AG10803 (cell line): Measurements from ENCODE around the gene DMPK.

ENCODE experiments used
- DNase-seq: peaks from one replicate; pipeline ENCODE4 v3.0.0; 2010; ENCODE audit warnings: low read depth
- H3K4me3 ChIP-seq: 2 replicates; pipeline ENCODE4 v1.5.1; 2011; ENCODE audit warnings: mild to moderate bottlenecking, low read length, control low read depth
- TF ChIP-seq, protein P1 (sequence below): conservative IDR thresholded peaks from 2 replicates; pipeline ENCODE4 v1.5.1; 2011; ENCODE audit warnings: mild to moderate bottlenecking, low read length, control low read depth, inconsistent platforms

Gene DMPK

DNA sequence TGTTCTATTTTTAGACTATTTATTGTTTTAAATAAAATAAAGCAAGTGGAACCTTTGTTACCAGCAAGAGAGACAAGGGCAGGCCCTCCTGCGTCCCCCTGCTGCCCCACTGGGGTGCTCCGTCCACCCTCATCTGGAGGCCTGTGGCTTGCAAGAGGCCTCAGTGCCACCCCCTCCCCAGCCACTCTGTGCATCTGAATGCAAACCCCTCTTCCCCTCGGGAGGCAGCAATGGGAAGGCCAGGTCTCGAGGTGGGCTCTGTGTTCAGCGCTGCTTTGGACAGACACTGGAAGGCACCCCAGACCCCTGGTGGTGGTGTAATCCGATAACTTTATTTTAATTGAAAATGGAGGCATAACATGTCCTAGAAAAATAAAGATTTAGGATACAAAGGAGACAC is 17.8 kb downstream of the DMPK start:
- DNase-seq = no peak
- TF ChIP-seq, protein P1, sequence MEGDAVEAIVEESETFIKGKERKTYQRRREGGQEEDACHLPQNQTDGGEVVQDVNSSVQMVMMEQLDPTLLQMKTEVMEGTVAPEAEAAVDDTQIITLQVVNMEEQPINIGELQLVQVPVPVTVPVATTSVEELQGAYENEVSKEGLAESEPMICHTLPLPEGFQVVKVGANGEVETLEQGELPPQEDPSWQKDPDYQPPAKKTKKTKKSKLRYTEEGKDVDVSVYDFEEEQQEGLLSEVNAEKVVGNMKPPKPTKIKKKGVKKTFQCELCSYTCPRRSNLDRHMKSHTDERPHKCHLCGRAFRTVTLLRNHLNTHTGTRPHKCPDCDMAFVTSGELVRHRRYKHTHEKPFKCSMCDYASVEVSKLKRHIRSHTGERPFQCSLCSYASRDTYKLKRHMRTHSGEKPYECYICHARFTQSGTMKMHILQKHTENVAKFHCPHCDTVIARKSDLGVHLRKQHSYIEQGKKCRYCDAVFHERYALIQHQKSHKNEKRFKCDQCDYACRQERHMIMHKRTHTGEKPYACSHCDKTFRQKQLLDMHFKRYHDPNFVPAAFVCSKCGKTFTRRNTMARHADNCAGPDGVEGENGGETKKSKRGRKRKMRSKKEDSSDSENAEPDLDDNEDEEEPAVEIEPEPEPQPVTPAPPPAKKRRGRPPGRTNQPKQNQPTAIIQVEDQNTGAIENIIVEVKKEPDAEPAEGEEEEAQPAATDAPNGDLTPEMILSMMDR = no peak
- no peak overlapping the region for H3K4me3 ChIP-seq

GRCh38 chr19:45763691-45764294 is 18.5 kb downstream of the DMPK start:
- no peak overlapping the region for H3K4me3 ChIP-seq
- no peak for DNase-seq

GRCh38 chr19:45762870-45763631 is 19.2 kb downstream of the DMPK start:
- TF ChIP-seq, protein P1 = no peak
- no peak overlapping the region for H3K4me3 ChIP-seq
- no peak for DNase-seq

More at GRCh38 chr19:45763691-45764294, 18.5 kb downstream of the DMPK start:
- TF ChIP-seq, protein P1 = no peak

DNA sequence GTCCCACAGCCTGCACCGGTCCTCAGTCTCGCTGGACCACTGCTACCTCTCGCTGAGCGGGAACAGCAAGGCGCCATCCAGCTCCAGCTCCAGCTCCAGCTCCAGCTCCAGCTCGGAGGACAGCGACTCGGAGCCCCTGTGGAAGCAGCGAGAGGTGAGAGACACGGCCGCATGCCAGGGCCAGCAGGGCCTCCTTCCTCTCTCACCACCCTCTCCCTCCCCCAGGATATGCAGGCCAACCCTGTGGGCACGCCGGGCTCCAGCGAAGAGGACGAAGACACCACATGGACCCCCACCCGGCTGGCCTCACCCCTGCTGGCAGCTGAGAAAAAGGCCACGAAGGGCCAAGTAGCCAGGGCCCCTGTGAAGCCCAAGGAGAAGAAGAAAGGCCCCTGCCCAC is 20.6 kb downstream of the DMPK start:
- H3K4me3 ChIP-seq = no peak overlapping the region
- no peak for DNase-seq
- TF ChIP-seq, protein P1 = no peak

GRCh38 chr19:45758921-45759320 is 23.4 kb downstream of the DMPK start:
- no peak overlapping the region for H3K4me3 ChIP-seq
- DNase-seq = no peak
- TF ChIP-seq, protein P1 = no peak

DNA sequence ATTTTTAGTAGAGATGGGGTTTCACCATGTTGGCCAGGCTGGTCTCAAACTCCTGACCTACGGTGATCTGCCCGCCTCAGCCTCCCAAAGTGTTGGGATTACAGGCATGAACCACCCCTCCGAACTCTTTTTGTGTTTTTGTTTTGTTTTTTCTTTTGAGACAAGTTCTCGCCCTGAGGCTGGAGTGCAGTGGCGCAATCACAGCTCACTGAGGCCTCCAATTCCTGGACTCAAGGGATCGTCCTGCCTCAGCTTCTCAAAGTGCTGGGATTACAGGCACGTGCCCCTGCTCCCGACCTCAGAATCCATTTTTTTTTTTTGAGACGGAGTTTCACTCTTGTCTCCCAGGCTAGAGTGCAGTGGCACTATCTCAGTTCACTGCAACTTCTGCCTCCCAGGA is 24.6 kb downstream of the DMPK start:
- TF ChIP-seq, protein P1 = no peak
- no peak for DNase-seq
- no peak overlapping the region for H3K4me3 ChIP-seq

DNA sequence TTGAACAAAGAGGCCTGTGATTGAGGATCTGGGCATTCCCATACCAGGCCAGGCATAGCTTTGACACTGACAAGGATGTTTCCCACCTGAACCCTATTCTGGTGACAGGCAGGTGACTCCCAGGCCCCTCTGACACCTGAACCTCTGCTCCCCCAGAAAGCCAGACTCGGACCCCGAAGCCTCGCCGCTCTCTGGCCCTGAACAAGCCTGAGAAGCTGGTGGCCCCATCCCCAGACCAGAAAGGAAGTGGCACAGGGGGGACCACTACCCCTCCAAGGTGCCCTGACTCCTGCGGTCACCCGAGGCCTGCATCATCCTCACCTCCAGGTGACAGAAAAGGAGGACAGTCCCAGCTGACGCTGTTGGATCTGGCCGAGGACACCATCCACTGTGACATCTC is 28.0 kb downstream of the DMPK start:
- no peak for DNase-seq
- TF ChIP-seq, protein P1 = no peak
- no peak overlapping the region for H3K4me3 ChIP-seq
